ENCODE data around the gene TCEANC2.
"Not testable (repeated sequence)": the region's sequence is repeated elsewhere in the genome, so short reads cannot be mapped to it uniquely, and the experiment has no call there.

The TCEANC2 gene

DNA sequence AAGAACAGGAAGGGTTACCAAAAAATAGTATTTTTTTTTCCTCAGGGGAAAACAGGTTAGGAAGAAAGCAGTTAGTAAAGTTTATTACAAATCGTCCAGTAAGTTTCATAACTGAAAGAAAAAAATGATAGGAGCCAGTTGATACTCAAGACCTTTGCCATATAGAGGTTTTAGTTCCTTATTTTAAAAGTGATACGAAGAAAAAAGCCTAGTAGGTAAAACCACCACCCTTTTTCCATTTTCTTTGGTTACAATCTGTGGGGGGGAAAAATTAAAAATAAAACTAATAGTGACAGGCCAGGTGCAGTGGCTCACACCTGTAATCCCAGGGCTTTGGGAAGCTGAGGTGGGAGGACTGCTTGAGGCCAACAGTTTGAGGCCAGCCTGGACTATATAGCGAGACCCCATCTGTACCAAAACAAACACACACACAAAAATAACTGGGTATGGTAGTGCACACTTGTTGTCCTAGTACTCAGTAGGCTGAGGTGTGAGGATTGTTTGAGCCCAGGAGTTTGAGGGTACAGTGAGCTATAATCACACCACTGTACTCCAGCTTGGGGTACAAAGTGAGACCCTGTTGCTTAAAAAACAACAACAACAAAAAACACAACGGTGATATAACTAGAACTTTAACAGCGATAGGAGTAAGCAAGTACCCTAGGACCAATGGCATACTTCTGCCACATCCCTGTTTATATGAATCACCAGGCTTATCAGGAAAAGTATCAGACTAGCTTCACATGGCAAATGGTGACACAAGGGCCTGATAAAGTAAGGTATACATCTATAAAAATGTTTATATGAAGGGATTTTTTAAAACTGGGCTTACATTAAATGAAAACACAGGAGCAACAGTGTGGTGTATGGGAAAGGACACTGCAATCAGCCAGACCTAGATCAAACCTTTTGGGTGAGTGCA, 5.8 kb upstream of the TCEANC2 start:
- peak; percentile 18 to 29 for DNase-seq
- TF ChIP-seq GATA1 (IDR thresholded peaks at IDR 0.05; ENCODE audit: low read depth, low read length) (no peak), POLR2A (IDR thresholded peaks at IDR 0.05; ENCODE audit: low read length) (no peak)

DNA sequence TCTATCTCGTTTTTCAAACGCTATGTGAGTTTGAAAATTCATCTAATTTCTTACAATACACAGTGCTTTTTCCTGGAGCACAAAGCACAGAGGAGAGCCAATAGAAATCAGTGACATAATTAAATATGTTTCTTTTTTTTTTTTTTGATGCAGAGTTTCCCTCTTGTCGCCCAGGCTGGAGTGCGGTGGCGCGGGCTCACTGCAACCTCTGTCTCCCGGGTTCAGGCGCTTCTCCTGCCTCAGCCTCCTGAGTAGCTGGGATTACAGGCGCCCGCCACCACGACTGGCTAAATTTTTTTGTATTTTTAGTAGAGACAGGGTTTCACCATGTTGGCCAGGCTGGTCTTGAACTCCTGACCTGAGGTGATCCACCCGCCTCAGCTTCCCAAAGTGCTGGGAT, 3.0 kb upstream of the TCEANC2 start:
- DNase-seq, result not testable (repeated sequence)

GRCh38 chr1:54051933-54052430, 1.4 kb upstream of the TCEANC2 start:
- peak in 1 of 2 experiments; percentile 32 for DNase-seq
- TF ChIP-seq POLR2A (IDR thresholded peaks at IDR 0.05; ENCODE audit: low read length), result no peak
- no peak for TF ChIP-seq GATA1 (IDR thresholded peaks at IDR 0.05; ENCODE audit: low read depth, low read length)

- peak; percentile 79 to 85 for DNase-seq
- no peak for TF ChIP-seq GATA1 (IDR thresholded peaks at IDR 0.05; ENCODE audit: low read depth, low read length)
- no peak for TF ChIP-seq POLR2A (IDR thresholded peaks at IDR 0.05; ENCODE audit: low read length)
Measured at GRCh38 chr1:54052431-54052933, 926 bp upstream of the TCEANC2 start.

DNA sequence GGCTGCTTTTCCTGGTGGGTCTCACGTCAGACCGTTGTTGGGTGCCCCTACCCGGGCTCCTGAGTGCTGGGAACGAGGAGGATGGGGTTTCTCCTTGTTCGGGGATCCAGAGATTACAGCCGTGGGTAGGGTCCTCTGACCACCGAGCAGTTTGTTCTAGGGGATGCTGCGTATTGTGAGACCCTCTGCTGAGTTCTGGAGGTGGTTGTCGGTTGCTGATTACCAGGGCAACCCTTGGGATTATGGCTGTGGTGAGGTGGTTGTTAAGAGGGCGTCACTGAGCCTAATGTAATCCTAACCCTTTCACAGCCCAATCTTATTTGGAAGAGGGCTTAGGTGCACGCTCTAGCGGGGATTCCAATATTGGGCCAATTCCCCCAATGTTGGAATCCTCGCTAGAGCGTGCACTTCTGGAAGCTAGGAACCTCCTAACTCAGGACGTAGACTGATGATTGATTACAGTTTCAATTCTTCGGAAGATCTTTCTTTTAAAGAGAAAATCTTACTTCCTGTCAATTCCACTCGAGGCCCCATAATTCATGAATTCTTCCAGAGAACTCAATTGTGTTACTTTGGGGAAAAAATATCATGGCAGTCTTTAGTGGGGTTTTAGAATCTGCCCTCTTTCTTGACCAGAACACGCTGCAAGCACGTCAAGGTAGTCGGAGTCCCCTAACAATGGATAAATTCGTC, 483 bp downstream of the TCEANC2 start:
- peak; percentile 67 to 73 for DNase-seq
- TF ChIP-seq POLR2A (IDR thresholded peaks at IDR 0.05; ENCODE audit: low read length), result no peak
- no peak for TF ChIP-seq GATA1 (IDR thresholded peaks at IDR 0.05; ENCODE audit: low read depth, low read length)

GRCh38 chr1:54054438-54054749, 986 bp downstream of the TCEANC2 start:
- TF ChIP-seq POLR2A (IDR thresholded peaks at IDR 0.05; ENCODE audit: low read length), result no peak
- TF ChIP-seq GATA1 (IDR thresholded peaks at IDR 0.05; ENCODE audit: low read depth, low read length), result no peak
- DNase-seq, result peak; percentile 55 to 74

DNA sequence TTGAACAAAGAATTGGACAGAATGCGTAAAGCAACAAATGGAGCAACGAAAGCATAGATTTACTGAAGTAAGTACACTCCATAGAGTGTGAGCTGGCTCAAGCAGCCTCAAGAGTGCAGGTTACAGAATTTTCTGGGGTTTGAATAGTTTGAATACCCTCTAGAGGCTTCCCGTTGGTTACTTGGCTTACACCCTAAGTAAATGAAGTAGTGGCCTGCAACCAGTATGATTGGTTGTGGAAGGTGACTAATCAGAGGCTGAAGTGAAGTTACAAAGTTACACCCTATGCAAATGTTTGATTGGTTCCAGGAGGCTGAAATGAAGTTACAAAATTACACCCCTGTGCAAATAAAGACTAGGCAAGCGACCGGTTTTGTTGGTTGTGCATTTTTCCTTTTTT, 10.9 kb downstream of the TCEANC2 start:
- TF ChIP-seq GATA1 (IDR thresholded peaks at IDR 0.05; ENCODE audit: low read depth, low read length) (no peak), POLR2A (IDR thresholded peaks at IDR 0.05; ENCODE audit: low read length) (no peak)
- no peak for DNase-seq

DNA sequence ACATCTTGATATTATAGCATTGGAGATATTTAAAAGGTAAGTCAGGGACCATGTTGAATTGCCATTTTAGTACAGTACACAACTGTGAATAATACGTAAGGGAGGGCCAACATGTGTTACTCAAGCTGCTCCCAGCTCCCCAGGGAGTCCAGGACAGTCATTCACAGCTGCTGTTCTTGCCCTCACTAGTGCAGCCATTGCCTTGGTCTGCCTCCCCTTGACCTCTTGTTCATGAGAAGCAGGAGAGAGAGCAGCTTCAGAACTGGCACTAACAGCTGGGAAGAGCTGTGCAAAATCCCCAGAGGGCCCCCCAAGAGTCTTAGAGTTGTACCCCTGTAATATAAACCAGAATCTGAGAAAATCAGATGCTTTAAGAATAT, 16.4 kb downstream of the TCEANC2 start:
- TF ChIP-seq GATA1 (IDR thresholded peaks at IDR 0.05; ENCODE audit: low read depth, low read length) (no peak), POLR2A (IDR thresholded peaks at IDR 0.05; ENCODE audit: low read length) (no peak)
- DNase-seq, result no peak

- TF ChIP-seq GATA1 (IDR thresholded peaks at IDR 0.05; ENCODE audit: low read depth, low read length) (no peak), POLR2A (IDR thresholded peaks at IDR 0.05; ENCODE audit: low read length) (no peak)
- peak; percentile 61 to 72 for DNase-seq
Measured at GRCh38 chr1:54070171-54070837, 16.9 kb downstream of the TCEANC2 start.

GRCh38 chr1:54077359-54077758, 24.0 kb downstream of the TCEANC2 start:
- DNase-seq, result no peak
- TF ChIP-seq GATA1 (IDR thresholded peaks at IDR 0.05; ENCODE audit: low read depth, low read length) (no peak), POLR2A (IDR thresholded peaks at IDR 0.05; ENCODE audit: low read length) (no peak)

- TF ChIP-seq GATA1 (IDR thresholded peaks at IDR 0.05; ENCODE audit: low read depth, low read length) (no peak), POLR2A (IDR thresholded peaks at IDR 0.05; ENCODE audit: low read length) (no peak)
- no peak for DNase-seq
Measured at GRCh38 chr1:54080598-54081049, 27.2 kb downstream of the TCEANC2 start.

DNA sequence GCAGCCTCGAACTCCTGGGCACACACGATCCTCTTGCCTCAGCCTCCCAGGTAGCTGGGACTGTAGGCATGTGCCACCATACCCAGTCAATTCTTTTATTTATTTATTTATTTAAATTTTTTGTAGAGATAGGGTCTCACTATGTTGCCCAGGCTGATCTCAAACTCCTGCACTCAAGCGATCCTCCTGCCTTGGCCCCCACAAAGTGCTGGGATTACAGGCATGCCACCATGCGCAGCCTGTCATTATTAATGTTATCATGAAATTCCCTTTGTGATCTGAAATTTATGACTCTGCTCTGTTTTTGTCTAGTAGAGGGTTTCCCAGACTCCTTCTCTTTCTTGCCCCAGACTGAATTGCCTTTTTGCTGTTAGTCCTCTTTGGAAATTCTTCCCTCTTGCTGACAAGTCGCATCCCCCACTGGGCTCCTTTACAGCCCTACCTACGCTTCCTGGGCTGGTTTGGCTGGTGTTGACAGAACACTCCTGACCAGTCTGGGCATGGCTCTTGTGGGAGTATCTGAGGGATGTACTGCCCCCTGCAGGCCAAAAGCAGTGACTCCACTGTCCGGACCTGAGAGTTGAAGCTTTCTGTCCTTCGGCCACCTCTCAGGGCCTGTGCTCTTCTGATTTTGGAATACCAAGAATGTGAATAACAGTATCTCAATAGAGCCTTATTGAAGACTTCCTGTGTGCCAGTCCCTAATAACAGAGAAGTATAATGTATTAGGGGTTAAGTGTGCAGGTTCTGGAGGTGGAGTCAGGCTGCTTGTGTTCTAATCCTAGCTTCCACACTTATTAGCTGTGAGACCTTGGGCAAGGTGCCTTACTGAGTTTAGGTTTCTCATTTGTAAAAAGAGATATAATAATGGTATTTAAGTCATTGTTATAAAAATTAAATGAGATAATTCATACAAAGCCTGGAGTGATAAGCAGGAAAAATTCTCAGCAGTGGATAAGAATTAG, 28.2 kb downstream of the TCEANC2 start:
- no peak for TF ChIP-seq GATA1 (IDR thresholded peaks at IDR 0.05; ENCODE audit: low read depth, low read length)
- DNase-seq, result peak; percentile 79 to 87

- TF ChIP-seq POLR2A (IDR thresholded peaks at IDR 0.05; ENCODE audit: low read length) (no peak), GATA1 (IDR thresholded peaks at IDR 0.05; ENCODE audit: low read depth, low read length) (no peak)
- DNase-seq, result no peak
Measured at GRCh38 chr1:54084794-54085193, 31.4 kb downstream of the TCEANC2 start.
